T-helper 2 cell treated with Interferon-gamma antibody and Interleukin-4, amounts not matched to agents 100 ng/mL and 5 ng/mL, for 36 hours (primary cell): Measurements from ENCODE around the gene DSCAML1. TPM values are rescaled to one million over a fixed set of nuclear protein-coding genes. Genes with fewer than 3 reads are reported as not detected.

ENCODE experiments used
- intact Hi-C: fragments of 100-400 bp; cut with micrococcal nuclease; formaldehyde crosslinking; loops from one replicate; pipeline ENCODE4 v1.15.1; 2023
- total RNA-seq: library from RNA; stranded (reverse); gene quantifications from 2 replicates; pipeline ENCODE4 v1.2.3, GENCODE V29; 2022

Gene DSCAML1
- 0.05 TPM in 1 of 2 replicates, not detected in the other for total RNA-seq

- intact Hi-C loops = no loop called here
These were observed at the start of gene DSCAML1 for GRCh38 chr11:117796872-117797529. DSCAML1 (minus strand) TSS chr11:117797216; CDS start chr11:117797079, 137 bp downstream.

DNA sequence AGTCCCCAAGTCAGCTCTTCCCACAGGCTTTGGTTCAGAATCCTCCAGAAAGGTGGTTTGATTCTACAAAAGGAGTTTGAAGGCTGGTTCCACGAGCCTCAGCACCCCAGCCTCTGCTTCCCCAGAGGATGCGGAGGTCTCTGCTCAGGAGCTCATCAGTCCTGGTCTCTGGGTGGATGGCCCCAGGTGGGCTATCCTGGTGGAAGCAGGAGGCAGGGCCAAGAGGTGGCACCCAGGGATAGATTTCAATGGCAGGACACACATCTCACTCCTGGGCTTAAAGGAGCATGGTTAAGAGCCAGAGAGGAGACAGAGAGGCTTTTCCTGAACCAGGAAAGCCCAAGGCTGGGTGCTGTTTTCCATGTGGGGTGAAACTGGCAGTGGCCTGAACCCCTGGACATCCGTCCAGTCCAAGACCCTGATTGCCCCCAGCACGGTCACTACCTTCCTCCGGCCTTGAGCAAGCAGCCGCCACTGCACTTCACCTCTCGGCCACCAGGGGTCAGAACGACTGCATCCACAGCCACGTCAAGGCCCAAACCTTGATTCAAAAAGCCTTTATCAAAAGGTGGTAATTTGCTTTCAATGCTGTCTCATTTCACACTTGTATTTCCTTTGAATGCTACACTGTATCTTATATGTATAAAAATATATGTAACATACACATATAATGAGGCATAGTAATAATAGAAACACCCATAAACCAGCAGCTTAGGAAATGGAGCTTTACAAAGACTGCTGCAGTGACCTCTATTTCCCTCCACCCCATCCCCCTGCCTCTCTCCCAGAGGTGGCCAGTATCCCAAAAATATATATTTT is 46.9 kb upstream of the DSCAML1 start:
- intact Hi-C loops = loop anchor here (1.0 to 5.0 kb wide), 3 partner anchors 103 to 209 kb away; partner anchors contain the start of gene IL10RA

- intact Hi-C loops = loop anchor here (5.0 kb wide), 1 partner anchor 145 kb away; the partner anchor contains the start of gene IL10RA
These were observed 45.3 kb upstream of the DSCAML1 start for GRCh38 chr11:117842131-117842941.

DNA sequence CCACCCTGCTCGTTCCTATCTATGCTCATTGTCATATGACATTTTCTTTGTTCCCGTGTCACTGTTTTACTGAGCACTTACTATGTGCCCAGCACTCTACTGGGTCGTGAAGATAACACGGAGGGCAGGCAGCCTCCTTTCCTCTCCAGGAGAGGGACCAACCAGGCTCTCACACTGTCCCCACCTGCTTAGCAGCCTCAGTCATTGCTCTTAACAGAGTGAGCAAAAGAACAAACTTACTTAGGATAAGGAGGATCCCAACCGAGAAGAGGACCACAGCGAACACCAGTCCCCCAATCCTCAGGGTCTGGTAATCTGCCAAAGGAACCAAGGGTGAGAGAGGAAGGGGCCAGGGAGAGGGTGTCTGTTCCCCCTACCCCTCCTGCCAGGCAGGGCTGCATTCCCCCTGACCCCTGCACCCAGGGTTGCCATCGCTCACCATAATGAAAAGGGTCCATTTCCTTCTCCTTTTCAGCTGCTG is 44.6 kb upstream of the DSCAML1 start:
- intact Hi-C loops = loop anchor here (5.0 kb wide), 1 partner anchor 146 kb away; the partner anchor contains the start of gene IL10RA

DNA sequence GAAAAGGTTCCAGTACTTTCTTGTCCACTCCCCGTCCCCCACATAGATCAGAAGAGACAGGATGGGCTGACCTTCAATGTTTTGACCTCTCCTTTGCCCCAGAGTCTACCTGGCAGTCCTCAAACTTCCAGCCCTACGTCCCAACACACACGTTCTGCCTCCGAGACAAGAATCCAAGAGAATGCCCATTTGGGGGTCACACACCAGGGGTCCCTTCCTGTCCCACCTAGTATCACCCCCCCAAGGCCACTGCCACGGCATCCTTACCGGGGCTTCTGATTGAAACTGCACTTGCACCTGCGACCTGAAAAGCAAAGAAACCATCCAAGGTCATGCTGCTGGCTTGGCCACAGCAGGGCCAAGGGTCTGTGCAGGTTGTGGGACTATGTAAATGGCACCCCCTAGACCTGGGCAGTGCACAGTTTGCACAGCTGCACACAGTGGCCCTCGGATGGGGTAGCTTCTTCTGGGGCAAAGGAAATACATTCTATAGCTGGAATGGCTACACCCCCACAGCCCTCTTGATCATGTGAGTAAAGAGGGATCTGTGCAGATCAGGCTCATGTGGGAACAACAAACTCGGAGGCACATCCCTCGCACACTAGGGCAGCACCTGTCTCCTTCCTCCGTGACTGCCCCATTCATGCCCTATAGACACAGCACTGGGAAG is 44.0 kb upstream of the DSCAML1 start:
- intact Hi-C loops = loop anchor here (5.0 kb wide), 1 partner anchor 146 kb away; the partner anchor contains the start of gene IL10RA

GRCh38 chr11:117839936-117840813 is 43.2 kb upstream of the DSCAML1 start:
- intact Hi-C loops = loop anchor here (5.0 kb wide), 1 partner anchor 147 kb away; the partner anchor contains the start of gene IL10RA

DNA sequence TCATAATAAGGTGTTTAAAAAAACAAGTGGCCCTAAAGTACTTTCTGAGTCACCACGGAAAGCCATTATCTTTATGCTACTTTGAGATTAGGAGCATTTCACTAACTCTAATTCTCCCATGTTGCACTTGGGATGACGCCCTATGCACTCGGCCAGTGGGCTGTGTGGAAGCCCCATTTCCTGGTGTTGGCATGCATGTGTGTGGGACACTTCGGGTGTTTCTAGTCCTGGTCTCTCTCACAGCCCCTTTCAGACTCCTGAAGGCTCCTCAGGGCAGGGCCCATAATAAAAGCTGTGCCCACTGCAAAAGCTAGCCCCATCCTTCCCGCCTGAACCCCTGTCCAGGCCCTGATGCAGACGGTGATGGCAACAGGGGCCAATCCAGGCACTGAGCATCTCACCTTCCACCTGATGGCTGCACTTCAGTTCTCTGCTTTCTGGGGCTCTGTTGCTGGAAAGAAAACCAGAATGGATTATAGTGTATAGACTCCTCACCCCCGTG is 42.4 kb upstream of the DSCAML1 start:
- intact Hi-C loops = no loop called here

GRCh38 chr11:117838901-117839300 is 41.9 kb upstream of the DSCAML1 start:
- intact Hi-C loops = no loop called here

- intact Hi-C loops = no loop called here
These were observed 40.8 kb upstream of the DSCAML1 start for GRCh38 chr11:117837791-117838190.

GRCh38 chr11:117837070-117837776 is 40.2 kb upstream of the DSCAML1 start:
- intact Hi-C loops = no loop called here

DNA sequence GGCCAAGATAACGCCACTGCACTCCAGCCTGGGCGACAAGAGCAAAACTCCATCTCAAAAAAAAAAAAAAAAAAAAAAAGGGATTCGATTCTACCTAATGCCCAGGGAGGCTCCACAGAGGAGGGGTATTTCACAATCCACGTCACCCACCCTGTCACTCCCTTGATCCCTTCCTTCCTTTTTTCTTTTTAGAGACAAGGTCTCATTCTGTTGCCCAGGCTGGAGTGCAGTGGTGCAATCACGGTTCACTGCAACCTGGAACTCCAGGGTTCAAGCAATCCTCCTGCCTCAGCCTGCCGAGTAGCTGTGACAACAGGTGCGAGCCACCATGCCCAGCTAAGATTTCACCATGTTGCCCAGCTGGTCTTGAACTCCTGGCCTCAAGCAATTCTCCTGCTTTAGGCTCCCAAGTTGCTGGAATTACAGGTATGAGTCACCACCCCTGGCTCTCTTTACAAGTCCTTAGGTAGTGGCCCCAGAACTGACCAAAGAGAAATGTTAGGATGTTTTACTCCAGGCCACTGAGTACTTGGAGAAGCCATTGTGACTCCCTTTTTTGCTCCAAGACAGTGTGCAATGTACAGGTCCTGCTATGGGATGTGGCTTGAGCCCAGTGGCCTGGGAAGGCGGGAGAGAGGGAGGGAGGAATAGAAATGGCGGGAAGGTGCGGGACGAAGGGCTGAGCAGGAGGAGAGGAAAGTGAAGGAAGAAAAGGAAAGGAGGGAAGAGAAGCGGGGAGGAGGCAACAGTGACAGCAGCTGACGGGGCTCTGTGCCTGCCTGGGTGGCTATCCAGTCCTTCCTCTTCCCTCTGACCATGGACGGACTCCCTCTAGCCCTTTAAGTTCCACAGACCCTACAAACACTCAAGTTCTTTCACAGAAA is 39.3 kb upstream of the DSCAML1 start:
- intact Hi-C loops = no loop called here

DNA sequence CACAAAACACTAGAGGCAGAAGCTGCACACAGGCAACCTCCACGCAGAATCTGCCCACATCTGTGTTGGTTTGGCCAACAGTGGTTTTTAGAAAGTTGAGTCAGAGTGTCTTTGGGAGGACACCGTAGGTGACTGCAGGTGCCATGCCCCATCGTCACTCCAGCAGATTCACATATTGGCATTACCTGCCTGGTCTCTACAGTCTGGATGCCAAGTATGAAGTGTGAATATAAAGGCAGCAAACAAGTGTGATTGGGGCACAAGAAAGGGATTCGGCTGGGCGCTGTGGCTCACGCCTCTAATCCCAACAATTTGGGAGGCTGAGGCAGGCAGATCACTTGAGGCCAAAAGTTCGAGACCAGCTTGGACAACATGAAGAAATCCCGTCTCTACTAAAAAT is 38.6 kb upstream of the DSCAML1 start:
- intact Hi-C loops = no loop called here

DNA sequence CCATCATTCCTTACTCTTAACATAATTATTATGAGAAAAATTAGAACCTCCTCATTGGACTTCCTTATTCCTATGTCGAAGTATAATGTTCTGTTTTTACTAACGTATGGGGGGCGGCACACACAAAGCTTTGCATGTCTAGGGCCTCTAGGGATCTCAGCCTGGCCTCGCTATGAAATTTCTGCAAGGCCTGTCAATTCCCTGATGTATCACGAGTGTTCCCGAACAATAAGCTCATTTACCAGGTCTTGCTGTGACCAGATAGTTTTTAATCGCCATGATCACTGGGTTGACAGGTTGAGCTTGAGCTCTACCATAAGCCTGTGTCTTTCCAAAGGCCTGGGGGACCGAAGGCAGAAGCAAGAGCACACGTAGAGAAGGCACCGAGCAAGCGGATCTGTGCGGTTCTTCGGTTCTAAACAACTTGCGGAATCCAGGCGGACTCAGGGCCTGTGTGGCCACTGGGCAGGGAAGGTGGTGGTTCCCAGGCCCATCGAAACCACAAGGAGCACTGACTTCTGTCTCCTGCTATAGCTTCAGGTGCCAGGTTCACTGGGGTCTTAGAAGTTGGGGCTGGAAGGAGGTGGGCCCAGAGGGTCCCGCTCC is 37.9 kb upstream of the DSCAML1 start:
- intact Hi-C loops = no loop called here

GRCh38 chr11:117834068-117834810 is 37.2 kb upstream of the DSCAML1 start:
- intact Hi-C loops = no loop called here

DNA sequence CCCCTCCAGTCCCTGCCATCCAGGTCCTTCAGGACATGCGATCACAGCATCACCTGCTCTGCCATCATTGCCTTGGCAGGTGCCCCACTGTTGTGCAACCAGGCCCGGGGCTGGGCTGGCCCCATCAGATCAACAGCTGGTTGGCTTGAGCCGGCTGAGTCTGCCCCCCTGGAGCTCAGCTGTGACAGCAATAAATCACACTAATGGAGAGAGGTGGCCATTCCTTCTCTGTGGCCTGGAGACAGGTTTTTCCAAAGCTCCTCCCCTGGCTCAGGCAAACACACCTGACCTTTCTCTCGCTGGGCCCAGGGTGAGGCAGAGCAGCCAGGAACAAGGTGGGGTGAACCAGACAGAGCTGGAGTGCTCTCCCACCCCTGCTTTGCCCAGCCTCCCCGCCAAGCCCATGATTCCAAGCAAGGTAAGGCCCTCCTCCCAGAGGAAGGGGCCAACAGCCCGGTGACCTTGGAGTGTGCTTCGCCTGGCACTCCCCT is 36.4 kb upstream of the DSCAML1 start:
- intact Hi-C loops = no loop called here

DNA sequence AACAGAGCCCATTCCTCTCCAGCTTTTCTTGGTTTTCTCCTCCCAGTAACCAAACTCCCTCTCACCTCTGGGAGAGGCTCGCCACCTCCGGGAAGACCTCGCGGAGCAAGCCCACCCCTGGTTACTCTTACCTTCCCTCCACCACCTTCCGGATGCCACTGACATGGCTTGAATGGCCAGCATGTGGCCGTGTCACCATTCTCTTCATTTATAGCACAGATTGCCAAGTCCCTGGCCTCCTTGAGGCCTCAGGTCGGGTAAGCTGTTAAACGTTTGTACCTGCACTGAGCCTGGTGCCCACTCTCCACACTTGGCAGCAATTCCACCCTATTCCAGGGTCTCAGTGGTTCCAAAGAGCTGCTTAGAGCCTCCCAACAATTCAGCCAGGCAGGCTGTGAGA is 35.5 kb upstream of the DSCAML1 start:
- intact Hi-C loops = no loop called here
